HG03139 (cell line): ENCODE measurements around the gene SULT4A1.

Experiments
- ATAC-seq: cut with Tn5 transposase; IDR thresholded peaks from one replicate; pipeline ENCODE4 v1.9.1; 2021; ENCODE audit not compliant: unreplicated experiment

Gene SULT4A1

DNA sequence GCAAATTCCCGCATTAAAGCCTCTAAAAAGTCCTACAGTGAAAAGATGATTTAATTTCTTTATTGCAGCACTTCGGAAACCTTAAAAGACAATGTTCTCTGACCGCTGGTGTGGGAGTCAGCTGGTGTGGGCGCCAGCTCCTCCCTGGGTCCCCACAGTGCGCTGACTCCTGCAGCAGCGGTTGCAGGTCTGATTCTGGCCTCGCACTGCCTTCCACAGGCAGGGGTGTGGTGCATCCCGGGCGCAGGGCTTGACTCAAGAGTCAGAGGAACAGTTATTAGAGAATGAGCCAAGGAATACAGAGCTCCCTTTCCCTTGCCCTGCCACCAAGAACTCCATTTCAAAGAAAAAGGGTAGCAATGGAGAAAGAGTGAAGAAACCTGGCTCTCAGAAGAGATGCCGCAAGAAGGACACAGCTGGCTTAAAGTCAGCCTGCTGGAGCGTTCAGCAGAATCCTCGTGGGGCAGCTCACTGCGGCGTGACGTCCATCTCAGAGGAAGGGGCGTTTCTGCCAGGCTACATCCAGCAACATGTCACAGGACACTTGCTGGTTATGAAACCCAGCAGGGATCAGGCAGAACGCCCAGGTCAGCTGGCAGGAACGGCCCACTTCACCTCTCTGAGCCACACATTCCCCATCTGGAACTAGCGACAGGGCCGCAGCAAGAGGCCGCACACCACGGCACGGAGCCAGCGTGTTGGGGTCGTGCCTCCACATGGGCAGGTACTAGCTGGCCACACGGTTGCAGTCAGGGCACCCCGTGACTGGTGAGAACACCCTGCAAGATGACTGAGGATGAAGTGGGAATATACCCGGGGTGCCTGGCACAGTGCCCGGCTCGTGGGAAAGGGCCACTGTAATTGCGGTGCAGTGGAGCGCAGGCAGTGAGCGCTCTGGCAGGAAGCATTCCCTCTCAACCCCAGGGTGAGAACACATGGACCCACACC lies 32.1 kb downstream of the SULT4A1 start:
- ATAC-seq, result no peak

GRCh38 chr22:43828998-43829782 lies 33.1 kb downstream of the SULT4A1 start:
- no peak for ATAC-seq

GRCh38 chr22:43828725-43828997 lies 33.7 kb downstream of the SULT4A1 start:
- ATAC-seq, result no peak

GRCh38 chr22:43827926-43828724 lies 34.2 kb downstream of the SULT4A1 start:
- ATAC-seq, result no peak

GRCh38 chr22:43827003-43827735 lies 35.1 kb downstream of the SULT4A1 start:
- no peak for ATAC-seq

- no peak for ATAC-seq
Measured at GRCh38 chr22:43826142-43827002, 35.9 kb downstream of the SULT4A1 start.

DNA sequence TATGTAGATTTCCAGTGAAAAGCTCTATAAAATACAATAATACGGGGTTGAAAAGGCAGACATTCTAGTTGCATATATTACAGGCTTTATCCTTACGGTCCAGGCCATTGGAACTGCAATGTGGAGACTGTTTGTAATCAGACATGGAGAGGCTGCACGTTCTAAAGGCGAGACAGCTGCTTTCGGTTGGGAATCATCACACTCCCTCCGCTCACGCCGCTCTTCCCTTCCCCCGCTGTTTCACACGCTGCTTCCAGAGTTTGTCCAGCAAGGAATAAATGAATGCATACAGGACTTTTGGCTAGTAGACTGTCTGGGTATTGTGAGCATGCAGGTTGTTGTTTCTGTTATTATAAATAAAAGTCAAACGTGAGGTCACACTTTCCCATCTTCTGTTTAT lies 36.7 kb downstream of the SULT4A1 start:
- ATAC-seq, result no peak

DNA sequence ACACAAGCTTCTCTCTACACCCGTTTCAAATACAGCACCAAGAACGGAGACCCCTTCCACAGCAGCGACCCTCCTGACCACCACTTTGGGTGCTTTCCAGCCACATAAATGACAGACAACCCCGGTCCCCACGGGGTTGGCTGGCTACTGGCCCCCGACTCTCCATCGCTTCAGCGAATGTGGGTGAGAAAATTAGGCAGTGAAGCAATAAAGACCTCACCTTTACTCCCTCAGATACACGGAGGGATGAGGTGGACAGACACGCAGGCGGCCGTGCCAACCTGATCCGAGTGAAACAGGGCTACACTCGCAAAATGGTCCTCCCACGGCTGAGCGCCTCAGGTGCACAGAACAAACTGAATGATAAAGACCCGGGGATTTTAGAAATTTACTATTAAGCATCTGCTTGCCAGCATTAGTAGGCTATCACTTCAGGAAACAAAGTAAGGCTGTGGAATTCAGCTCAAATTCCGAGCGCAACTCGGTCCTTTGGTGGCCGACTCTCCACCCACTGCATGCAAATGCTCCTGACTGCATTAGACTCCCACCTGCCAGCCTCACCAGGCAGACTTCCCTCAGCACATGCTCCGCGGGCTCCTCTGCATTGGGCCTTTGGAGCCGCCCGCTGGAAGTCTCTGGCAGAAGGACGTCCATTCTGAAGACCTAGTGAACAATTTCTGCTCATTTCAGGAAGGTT lies 37.4 kb downstream of the SULT4A1 start:
- no peak for ATAC-seq

GRCh38 chr22:43823911-43824665 lies 38.2 kb downstream of the SULT4A1 start:
- no peak for ATAC-seq

DNA sequence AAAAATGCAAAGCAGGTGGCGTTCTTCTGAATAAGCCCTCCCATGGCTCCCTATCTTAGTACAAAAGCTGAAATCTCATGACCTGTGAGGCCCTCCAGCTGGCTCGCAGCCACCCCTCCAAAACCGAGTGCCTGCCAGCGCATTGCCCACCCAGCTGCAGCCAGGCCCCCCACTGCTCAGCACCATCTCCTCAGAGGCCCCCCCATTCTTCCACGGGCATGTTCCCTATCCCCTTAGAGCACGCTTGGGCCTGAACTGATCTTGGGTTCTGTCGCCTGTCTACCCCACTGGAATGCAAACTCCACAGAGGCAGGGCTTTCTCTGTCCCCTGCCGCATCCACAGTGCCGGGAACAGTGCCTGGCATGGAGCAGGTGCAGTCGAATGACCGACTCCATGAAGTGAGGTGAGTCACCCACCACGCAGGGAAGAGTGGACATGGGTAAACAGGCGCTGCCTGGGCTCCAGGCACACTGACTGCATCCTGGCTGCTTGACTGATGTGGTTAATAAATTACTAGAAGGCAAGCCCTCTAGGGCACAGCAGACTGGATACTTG lies 38.9 kb downstream of the SULT4A1 start:
- ATAC-seq, result no peak

GRCh38 chr22:43821606-43822425 lies 40.5 kb downstream of the SULT4A1 start:
- ATAC-seq, result no peak

DNA sequence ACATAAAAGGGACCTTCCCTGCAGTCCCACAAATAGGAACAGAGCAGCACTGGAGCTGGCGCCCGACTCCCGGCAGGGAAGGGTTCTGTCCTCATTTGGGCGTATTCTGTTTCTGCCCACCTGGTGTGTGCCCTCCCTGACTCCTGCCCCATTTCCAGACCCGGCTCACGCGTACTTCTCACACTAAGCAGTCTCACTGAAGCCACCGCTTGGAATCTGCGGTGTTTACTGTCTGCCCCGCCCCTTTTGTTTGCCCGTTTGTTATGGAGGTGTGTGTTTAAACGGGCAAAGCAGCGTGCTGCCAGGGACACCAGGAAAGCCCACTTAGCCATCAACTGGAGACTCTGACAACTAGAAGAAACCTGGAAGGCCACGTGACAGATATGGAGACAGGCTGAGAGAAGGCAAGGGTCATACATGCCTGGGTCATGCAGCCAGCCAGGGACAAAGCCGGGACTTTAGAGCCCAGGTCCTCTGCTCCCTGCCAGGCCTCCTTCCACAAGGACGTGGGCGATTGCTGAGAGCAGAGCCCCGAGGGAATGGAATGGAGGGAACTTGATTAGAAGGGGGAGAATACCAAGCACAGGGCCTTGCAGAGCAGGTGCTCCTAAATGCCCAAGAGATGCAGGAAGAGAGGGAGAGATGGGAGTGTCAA lies 41.5 kb downstream of the SULT4A1 start:
- no peak for ATAC-seq

DNA sequence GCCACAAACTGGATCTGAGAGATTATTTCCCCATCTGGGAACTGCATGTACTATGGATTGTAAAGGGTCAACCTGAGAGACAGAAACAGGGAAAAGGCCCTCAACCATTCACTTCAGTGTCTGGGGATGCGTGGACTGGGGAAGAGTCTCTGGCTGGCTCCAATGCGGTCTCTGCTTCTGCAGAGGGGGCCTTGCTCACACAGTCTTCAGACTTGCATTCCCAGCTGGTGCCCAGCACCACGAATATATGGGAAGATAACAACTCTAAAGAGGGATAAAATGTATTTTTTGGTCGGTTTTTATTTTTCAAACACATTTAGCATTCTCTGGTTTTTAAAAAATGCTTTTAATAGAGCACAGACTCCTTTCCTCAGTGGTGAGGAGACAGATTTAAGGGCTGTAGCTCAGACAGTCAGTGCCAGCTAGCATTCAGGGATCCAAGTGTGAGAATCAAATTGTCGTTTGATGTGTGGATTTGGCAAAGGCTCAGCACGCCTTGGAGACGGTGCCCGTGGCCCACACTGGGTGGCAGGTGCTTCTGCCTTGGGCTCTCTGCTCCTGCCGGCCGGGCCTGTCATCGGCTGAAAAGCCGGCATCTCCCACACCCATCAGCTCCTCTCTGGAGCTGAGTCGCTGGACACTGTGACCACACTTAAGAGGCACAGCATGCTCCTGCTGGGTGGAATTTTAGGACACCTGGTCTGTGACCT lies 42.2 kb downstream of the SULT4A1 start:
- ATAC-seq, result no peak

- no peak for ATAC-seq
Measured at GRCh38 chr22:43819421-43819921, 42.8 kb downstream of the SULT4A1 start.

- no peak for ATAC-seq
Measured at GRCh38 chr22:43818981-43819380, 43.3 kb downstream of the SULT4A1 start.

DNA sequence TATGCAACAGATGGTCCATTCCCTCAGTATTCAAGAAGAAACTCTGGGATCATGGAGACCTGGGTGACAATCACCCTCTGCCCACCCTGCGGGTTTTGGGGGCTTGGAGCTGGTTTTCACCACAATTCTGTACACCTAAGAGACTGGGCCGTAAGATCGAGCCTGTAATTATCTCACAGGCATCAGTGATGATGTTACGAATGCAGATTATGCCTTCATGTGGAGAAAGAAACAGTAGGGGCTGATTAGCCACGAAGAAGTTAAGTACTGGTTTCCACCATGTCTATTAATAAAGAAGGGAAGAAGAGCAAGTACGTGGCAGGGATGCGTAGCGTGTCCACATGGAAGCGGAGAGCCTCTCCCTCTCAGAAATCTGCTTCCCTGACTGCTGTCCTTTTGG lies 44.9 kb downstream of the SULT4A1 start:
- ATAC-seq, result no peak
